Measurements from ENCODE around the gene FAM149B1. TPM values are rescaled to one million over a fixed set of nuclear protein-coding genes. Genes with fewer than 3 reads are reported as not detected.

The FAM149B1 gene
- total RNA-seq, 4 donors from 2014 or later, result 11.0 to 37.4 (median 19.0) TPM

DNA sequence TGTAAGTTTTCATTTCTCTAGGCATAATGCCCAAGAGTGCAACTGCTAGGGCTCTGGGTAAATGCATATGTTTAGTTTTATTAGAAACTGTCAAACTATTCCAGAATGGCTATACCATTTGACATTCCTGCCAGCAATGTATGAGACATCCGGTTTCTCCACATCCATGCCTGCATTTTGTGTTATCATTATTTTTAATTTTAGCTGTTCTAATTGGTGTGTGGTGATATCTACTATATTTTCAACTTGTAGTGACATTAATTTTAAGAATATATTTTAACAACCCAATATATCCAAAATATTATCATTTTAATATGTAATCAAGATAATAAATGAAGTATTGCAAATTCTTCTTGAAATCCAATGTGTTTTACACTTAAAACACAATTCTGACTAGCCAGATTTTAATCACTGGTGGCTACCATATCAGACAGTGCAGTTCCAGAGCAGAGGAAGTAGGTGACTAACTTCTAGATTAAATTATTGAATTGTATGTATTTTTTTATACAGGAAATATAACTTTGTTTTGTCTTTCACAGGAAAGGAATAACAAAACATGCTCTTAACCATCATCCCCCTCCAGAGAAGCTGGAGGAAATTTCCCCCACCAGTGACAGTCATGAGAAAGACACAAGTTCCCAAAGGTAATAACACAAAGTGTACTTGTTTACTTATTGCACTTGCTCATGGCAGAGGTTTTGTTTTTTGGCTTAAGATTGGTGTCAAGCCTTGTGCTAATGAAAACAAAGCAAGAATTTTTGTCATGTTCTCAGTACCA, 6.4 kb downstream of the FAM149B1 start:
- Histone ChIP-seq H3K27me3 (no peaks in the 10 kb centered on the region), H3K4me3 (no peak overlapping the region), H3K27ac (no peak overlapping the region), H3K36me3 (no peaks in the 10 kb centered on the region), H3K4me1 (no peaks in the 10 kb centered on the region), H3K9me3 (no peaks in the 10 kb centered on the region)
- TF ChIP-seq POLR2A (IDR thresholded peaks at IDR 0.05), result no peak
- TF ChIP-seq CTCF (IDR thresholded peaks at IDR 0.05), result no peak
- intact Hi-C loops (cut with DNase I; ENCODE audit: low total_unique reads), result no loop called here
- no peak for DNase-seq

DNA sequence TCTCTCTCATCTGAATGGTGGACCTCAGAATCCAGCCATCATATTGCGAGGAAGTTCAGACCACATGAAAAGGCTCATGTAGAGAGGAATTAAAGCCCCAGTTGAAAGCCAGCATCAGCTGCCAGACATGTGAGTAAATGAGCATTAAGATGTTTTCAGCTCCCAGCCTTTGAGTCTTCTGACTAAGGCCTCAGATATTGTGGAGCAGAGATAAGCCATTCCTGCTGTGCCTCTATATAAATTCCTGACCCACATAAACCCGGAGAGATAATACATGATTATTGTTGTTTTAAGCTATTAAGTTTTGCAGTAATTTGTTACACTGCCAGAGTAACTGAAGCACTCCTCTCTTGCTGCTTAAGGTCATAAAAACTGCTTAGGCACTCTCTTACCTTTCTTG, 14.6 kb downstream of the FAM149B1 start:
- TF ChIP-seq CTCF (IDR thresholded peaks at IDR 0.05), result no peak
- no peak for TF ChIP-seq POLR2A (IDR thresholded peaks at IDR 0.05)
- Histone ChIP-seq H3K9me3 (no peaks in the 10 kb centered on the region), H3K27ac (no peak overlapping the region), H3K27me3 (no peaks in the 10 kb centered on the region), H3K4me1 (no peaks in the 10 kb centered on the region), H3K36me3 (no peaks in the 10 kb centered on the region), H3K4me3 (no peak overlapping the region)
- intact Hi-C loops (cut with DNase I; ENCODE audit: low total_unique reads), result no loop called here
- no peak for DNase-seq

DNA sequence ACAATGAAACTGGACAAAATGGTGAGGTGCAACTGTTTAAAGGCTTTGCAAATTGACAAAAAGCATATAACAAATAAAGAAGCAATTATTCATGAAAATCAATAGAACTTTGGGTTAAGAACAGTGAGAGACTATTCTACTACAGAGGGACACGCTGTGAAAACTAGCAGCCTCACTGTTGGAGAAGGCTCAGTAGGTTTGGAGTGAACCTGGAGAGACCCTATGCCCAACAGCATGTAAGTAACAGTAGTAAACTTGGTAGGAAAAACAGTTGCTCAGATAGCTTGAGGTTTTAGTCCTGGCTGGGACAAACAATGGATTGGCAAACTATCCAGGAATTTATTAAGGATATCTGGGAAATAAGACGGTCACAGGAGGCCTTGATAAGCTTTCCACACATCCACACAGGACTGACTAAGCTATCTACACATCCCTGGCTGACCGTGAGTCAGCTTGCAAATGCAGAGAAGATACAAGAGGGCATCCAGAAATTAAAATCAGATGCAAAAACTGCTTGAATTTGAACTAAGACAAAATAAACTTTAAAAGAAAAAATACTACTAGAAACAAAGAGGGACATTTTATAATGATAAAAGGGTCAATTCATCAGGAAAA, 15.9 kb downstream of the FAM149B1 start:
- H3K36me3 ChIP-seq, result no peaks in the 10 kb centered on the region
- TF ChIP-seq CTCF (IDR thresholded peaks at IDR 0.05) (no peak), POLR2A (IDR thresholded peaks at IDR 0.05) (no peak)
- no peaks in the 10 kb centered on the region for H3K9me3 ChIP-seq
- intact Hi-C loops (cut with DNase I; ENCODE audit: low total_unique reads), result no loop called here
- H3K4me1 ChIP-seq, result no peaks in the 10 kb centered on the region
- no peaks in the 10 kb centered on the region for H3K27me3 ChIP-seq
- no peak for DNase-seq
- H3K4me3 ChIP-seq, result no peak overlapping the region
- H3K27ac ChIP-seq, result no peak overlapping the region

DNA sequence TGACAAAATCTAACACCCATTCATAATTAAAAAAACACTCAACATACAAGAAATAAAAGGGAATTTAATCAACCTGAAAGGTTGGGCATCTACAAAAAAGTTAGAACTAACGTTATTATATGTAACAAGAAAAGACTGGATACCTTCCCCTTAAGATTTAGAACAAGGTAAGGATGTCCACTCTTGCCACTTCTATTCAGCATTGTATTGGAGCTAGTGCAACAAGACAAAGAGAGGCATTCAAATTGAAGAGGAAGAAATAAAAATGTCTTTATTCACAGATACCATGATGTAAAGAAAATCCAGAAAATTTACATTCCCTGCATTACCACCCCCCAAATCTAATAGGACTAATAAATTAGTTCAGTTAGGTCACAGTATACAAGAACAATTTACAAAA, 18.3 kb downstream of the FAM149B1 start:
- no peaks in the 10 kb centered on the region for H3K36me3 ChIP-seq
- no peaks in the 10 kb centered on the region for H3K4me1 ChIP-seq
- H3K9me3 ChIP-seq, result no peaks in the 10 kb centered on the region
- H3K4me3 ChIP-seq, result no peak overlapping the region
- intact Hi-C loops (cut with DNase I; ENCODE audit: low total_unique reads), result no loop called here
- DNase-seq, result no peak
- no peak overlapping the region for H3K27ac ChIP-seq
- no peak for TF ChIP-seq POLR2A (IDR thresholded peaks at IDR 0.05)
- no peak for TF ChIP-seq CTCF (IDR thresholded peaks at IDR 0.05)
- H3K27me3 ChIP-seq, result no peaks in the 10 kb centered on the region

- no peaks in the 10 kb centered on the region for H3K27me3 ChIP-seq
- H3K4me3 ChIP-seq, result no peak overlapping the region
- no peaks in the 10 kb centered on the region for H3K9me3 ChIP-seq
- H3K27ac ChIP-seq, result no peak overlapping the region
- no peak for DNase-seq
- H3K36me3 ChIP-seq, result no peaks in the 10 kb centered on the region
- intact Hi-C loops (cut with DNase I; ENCODE audit: low total_unique reads), result no loop called here
- no peaks in the 10 kb centered on the region for H3K4me1 ChIP-seq
- TF ChIP-seq CTCF (IDR thresholded peaks at IDR 0.05) (no peak), POLR2A (IDR thresholded peaks at IDR 0.05) (no peak)
These were observed 22.3 kb downstream of the FAM149B1 start for GRCh38 chr10:73190188-73190587.

Data from uterus (tissue), 4 donors.